HT-29 (cell line): Measurements from ENCODE around the gene ADAM8. TPM values are rescaled to one million over a fixed set of nuclear protein-coding genes. Genes with fewer than 3 reads are reported as not detected.

Experiments used
- DNase-seq: peaks from one replicate; pipeline ENCODE4 v3.0.0-alpha.2; 2015; ENCODE audit warnings: low spot score
- total RNA-seq: library from RNA; depleted of rRNA; stranded (reverse); fragments of >200 nt; shearing (Covaris generic); gene quantifications from 2 replicates; pipeline ENCODE4 v1.2.3, GENCODE V29; 2014

ADAM8 gene
- total RNA-seq, 1 experiment from 2014 or later: 78.5 TPM

- DNase-seq: no peak
Observed at GRCh38 chr10:133282846-133283390, 6.2 kb upstream of the ADAM8 start.

GRCh38 chr10:133281628-133282372 lies 5.1 kb upstream of the ADAM8 start:
- DNase-seq: no peak

DNA sequence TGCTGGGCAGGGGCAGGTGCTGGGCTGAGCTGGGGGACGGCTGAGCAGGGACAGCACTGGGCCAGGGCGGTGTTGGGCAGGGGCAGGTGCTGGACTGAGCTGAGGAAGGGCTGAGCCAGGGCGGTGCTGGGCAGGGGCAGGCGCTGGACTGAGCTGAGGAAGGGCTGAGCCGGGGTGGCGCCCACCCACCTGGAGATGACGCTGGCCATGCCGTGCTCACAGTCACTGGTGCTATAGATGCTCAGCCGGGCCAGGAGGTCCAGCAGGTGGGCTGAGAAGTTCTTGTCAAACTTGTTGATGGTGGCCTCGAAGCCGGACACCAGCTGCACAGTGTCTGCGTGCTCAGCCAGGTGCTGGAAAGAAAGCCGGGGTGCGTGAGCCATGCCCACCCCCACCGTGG lies 4.4 kb upstream of the ADAM8 start:
- no peak for DNase-seq

DNA sequence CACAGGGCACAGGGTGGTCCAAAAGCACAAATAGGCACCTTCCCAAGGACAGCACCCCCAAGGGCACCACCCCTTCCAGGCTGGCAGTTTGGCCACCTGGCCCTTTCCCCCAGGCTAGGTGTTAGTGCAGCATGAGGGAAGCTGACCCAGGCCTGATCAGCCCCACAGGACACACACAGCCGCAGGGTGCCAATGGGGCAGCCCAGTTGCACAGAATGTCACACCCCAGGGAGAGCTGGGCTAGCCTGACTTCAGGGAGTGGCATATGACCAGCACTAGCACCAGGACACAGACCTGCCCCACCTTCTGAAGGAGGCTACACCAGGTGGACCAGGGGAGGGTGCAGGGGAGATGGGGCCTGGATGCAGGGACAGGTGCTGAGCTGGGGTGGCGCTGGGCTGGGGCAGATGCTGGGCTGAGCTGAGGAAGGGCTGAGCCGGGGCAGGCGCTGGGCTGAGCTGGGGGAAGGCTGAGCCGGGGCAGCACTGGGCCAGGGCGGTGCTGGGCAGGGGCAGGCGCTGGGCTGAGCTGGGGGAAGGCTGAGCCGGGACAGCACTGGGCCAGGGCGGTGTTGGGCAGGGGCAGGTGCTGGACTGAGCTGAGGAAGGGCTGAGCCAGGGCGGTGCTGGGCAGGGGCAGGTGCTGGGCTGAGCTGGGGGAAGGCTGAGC lies 3.9 kb upstream of the ADAM8 start:
- peak; percentile 46 for DNase-seq

GRCh38 chr10:133279326-133280226 lies 2.9 kb upstream of the ADAM8 start:
- peak; percentile 4 for DNase-seq

GRCh38 chr10:133278577-133279265 lies 2.1 kb upstream of the ADAM8 start:
- peak; percentile 76 for DNase-seq

DNA sequence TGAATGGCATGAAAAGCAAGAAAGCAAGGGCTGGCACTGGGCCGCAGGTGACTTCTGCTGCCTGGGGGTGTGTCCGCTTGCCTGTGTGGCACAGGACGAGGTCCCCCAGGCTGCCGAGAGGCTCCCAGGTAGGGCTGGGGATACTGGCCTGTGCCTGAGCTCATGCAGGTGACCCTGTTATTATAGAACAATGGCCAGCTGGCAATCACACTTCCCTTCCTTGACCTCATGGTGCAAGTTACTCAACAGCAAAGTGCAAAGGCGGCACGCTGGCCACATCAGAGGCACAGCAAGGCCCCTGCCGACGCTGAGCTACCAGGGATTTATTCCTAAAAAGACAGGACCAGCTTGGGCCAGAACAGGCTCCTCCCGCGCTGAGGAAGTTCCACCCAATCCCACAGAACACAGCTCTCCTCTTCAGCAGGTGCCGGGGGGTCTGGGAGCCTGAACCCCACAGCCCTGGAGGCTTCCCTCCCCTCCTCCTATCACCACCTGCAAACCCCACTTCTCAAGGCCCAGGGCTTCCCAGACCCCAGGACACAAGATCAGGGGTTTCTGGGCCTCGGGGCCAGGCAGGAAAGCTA lies 1.4 kb upstream of the ADAM8 start:
- DNase-seq: peak; percentile 40

- DNase-seq: peak; percentile 3
Observed at GRCh38 chr10:133277277-133277992, 767 bp upstream of the ADAM8 start.

DNA sequence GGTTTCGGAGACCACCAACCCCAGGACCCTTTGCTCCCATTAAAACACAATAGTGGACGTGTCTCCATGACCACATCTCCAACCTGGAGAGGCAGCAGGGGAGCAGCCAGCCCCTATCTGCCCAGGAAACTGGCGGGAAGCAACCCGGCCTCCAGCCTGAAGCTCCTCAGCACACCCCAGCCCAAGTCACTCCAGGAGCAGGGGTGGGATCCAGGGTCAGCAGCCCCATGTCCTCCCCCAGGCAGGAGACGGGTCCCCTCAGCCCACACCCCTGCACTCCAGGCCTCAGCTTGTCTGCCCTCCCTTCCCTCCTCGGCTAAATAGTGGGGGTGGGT lies 601 bp downstream of the ADAM8 start:
- no peak for DNase-seq

DNA sequence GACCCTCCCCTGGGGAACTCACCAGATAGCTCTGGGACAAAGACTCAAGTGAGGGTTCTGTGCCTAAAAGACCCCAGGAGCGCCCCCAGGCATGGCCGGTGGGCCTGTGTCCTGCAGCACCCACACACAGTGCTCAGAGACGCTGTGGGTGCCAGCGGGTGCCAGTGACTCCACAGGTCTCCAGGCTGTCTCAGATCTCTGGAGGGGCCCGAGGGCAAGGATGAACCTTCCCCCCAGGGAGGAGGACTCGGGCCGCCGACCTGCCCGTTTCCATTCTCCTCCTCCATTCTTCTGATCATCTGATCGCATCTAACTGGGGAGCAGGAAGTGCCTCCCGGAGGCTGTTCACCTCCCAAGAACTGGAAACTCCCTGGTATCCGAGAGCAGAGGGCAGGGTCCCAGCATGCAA lies 980 bp downstream of the ADAM8 start:
- peak; percentile 31 for DNase-seq

DNA sequence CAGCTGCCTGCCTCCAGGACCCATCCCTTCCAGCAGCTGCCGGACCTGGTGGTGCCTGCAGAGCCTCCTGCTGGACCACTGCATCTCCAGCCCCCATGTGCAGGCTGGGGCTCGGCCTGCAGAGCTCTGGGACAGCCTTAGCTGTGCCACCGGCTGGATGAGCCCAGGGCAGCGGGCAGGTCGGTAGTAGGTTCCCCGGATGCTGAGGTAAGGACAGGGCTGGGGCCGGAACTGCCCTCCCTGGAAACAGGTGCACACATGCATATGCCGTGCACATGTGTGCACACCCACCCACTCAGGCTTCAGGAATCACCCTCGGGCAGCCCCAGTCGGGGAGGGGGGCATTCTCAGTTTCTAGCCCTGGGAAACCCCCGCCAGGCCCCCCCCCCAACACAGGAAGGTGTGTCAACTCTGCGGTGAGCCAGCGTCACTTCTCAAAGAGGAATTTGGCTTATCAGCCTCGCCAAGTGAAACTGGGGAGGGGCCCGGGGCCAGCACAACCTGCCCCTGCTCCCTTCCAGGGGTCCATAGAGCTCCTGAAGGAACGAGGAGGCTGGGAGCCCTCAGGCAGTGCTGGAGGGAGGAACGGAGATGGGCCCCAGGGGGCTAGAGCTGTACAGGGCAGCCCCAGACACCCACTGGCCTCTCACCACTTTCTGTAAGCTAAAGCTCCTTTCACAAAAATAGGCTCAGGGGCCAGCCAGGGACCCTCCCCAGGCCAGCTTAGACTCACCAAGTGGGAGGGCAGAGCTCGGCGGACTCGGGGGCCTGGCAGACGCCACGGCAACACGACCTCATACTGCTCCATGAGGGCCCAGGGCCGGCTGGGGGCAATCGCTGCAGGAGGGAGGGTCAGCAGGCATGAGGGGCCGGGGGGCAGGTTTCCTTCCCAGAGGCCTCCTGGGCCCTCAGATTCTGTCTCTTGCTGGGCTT lies 1.7 kb downstream of the ADAM8 start:
- no peak for DNase-seq

DNA sequence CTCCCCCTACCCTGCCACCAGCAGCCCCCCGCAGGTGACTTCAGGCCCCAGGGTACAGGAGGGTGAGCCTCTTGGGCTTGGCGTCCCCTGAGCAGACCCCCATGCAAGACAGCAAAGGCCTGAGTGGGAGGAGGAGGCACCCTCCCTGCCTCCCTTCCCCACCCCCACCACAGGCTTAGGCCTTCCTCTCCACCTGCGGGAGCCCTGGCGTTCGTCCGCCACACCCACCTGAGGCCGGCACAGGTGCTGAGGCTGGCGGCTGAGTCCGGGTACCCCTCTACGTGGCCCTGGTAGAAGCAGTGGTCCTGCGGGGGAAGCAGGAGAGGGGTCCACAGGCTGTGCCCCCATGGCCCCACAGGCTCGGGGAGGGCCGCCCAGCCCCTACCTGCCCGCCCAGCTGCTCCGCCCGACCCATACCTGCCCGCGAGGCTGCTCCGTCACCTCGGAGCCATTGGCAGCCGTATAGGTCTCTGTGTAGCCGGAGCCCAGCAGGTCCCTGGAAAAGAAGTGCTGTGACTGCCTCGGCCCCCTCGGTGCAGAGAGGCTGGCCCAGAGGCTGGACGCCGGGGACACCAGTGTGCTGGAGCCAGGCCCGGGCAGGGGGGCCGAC lies 3.0 kb downstream of the ADAM8 start:
- DNase-seq: no peak

DNA sequence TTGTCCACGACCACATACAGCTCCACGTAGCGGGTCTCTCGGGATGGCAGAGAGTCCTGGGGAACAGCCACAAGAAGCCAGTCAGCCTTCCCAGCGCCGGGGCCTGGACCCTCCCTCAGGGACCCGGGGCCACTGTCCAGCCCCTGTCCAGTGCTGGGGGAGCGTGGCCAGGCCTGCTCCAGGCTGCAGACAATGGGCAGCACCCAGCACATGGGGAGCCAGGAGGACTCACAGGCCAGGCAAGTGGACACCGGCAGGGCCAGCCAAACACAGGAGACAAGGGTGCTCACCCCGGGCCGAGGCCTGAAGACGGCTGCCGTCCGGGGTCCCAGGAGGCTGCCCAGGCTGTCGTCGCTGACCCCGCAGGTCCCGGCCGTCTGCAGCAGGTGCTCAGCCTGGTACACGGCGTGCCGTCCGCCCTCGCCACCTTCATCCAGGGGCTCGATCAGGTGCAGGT lies 3.7 kb downstream of the ADAM8 start:
- DNase-seq: no peak

- DNase-seq: no peak
Observed at GRCh38 chr10:133272301-133272963, 4.2 kb downstream of the ADAM8 start.

DNA sequence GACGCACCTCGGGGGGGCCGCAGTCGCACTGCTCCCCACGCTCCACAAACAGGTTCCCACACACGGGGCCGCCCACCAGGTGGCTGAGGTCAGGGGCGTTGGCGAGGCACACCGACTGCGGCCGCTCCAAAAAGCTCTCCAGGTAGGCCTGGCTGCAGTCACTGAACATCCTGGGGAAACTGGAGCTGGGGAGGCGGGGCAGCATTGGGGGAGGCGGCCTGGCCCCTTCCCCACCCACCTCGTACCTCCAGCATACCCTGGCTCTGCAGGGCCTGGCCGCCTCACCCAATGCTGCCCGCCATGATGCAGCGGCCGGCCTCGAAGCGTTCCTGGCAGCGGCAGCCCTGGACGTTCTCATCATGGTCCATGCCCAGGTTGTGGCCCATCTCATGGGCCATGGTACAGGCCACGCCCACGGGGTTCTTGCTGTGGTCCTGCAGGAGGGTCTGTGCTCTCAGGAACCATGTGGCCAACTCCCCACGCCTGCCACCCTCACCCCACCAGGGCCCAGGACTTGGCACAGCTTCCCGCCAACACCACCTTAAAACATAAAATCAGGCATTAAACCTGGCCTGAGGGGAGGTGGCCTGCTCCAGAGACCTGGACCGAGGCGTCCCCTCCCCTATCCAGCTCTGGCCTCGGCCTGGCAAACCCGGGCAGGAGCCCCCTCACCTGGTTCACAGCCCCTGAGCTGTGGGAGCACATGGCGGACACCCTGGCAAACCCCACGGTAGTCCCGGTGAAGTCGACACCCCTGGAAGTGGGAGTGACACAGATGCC lies 5.0 kb downstream of the ADAM8 start:
- no peak for DNase-seq

DNA sequence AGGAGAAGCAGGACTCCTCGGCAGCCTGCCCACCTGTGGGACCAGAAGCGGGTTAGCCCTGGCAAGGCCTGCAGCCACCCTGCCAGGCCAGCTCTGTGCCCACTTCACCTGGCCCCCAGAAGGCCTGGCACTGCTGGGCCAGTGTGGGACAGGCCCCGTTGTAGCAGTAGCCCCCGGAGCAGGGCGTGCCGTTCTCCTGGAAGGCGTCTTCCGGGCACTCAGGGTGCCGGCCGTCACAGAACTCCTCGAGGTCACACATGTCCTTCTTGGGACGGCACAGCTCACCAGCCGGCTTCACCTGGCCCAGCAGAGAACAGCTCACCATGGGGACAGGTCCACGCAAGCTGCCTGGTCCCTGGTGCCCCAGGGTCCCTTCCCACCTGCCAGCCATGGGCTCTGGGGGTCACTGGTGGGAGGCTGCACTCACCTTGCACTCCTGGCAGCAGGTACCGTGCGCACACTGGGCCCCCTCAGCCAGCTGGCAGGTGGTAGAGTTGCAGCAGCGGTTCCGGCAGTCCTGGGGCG lies 5.8 kb downstream of the ADAM8 start:
- DNase-seq: no peak

DNA sequence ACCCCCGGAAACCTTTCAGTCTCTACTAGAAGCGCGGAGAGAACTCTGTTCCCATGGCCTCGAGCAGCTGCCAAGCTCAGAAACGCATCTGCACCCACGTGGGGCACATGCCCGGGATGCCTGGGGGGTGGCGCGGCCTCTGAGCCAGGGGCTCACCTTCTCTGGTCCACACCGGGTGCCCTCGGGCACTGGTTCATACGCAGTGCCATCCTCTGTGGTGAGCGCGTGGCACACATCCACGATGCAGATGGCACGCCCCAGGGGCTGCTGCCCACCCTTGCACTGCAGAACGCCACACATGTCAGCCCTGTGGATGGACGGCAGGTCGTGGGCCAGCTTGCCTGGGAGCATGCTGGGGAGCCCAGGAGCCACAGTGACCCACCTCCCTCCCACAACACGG lies 6.5 kb downstream of the ADAM8 start:
- DNase-seq: no peak
